GM23338 (cell line): ENCODE results near the gene PHF21A. TPM values are rescaled to one million over a fixed set of nuclear protein-coding genes. Genes with fewer than 3 reads are reported as not detected.

Experiments
- ATAC-seq: fragments of 200-7000 bp; cut with Tn5 transposase; 3 replicates; pipeline ENCODE4 v1.9.1; 2020
- DNase-seq: peaks from one replicate; pipeline ENCODE4 v3.0.0-alpha.2; 2015; ENCODE audit warnings: low spot score
- H2AFZ ChIP-seq: fragments of 200-600 bp; sonication (generic); 2 replicates; pipeline ENCODE4 v1.8.0; 2016; ENCODE audit warnings: antibody characterized with exemption, mild to moderate bottlenecking, moderate library complexity
- H3F3A ChIP-seq: fragments of 200-600 bp; sonication (generic); replicated peaks from 2 replicates; pipeline ENCODE4 v1.8.0; 2017; ENCODE audit warnings: antibody characterized with exemption, mixed run types, low read depth
- H3K27ac ChIP-seq: fragments of 200-600 bp; sonication (generic); 2 replicates; pipeline ENCODE4 v1.6.1; 2016; ENCODE audit warnings: low read depth
- H3K27me3 ChIP-seq: fragments of 200-600 bp; sonication (generic); 2 replicates; pipeline ENCODE4 v1.8.0; 2016; ENCODE audit warnings: mild to moderate bottlenecking, mixed run types, moderate library complexity; ENCODE audit not compliant: insufficient read depth
- H3K36me3 ChIP-seq: fragments of 200-600 bp; sonication (generic); 2 replicates; pipeline ENCODE4 v1.8.0; 2016; ENCODE audit warnings: mild to moderate bottlenecking; ENCODE audit not compliant: insufficient read depth
- H3K4me1 ChIP-seq: fragments of 200-600 bp; sonication (generic); 2 replicates; pipeline ENCODE4 v1.8.0; 2016; ENCODE audit warnings: mild to moderate bottlenecking, moderate library complexity; ENCODE audit not compliant: insufficient read depth
- H3K4me2 ChIP-seq: fragments of 200-600 bp; sonication (generic); 2 replicates; pipeline ENCODE4 v1.7.1; 2017; ENCODE audit warnings: mixed run types
- H3K4me3 ChIP-seq: fragments of 200-600 bp; sonication (generic); 2 replicates; pipeline ENCODE4 v1.6.1; 2016; ENCODE audit warnings: mixed run types
- H3K79me2 ChIP-seq: fragments of 200-600 bp; sonication (generic); replicated peaks from 2 replicates; pipeline ENCODE4 v1.8.0; 2017; ENCODE audit warnings: mild to moderate bottlenecking; ENCODE audit not compliant: insufficient read depth
- H3K9me2 ChIP-seq: fragments of 200-600 bp; sonication (generic); 2 replicates; pipeline ENCODE4 v1.8.0; 2017; ENCODE audit not compliant: insufficient read depth
- H4K20me1 ChIP-seq: fragments of 200-600 bp; sonication (generic); replicated peaks from 2 replicates; pipeline ENCODE4 v1.8.0; 2017; ENCODE audit warnings: mild to moderate bottlenecking; ENCODE audit not compliant: insufficient read depth
- H3K27ac Mint-ChIP-seq: 2 replicates; pipeline ENCODE4 v1.8.0; 2020; ENCODE audit warnings: inconsistent platforms, mild to moderate bottlenecking, moderate library complexity, mixed read lengths
- H3K27me3 Mint-ChIP-seq: 3 replicates; pipeline ENCODE4 v1.8.0; 2022; ENCODE audit warnings: low read depth, mild to moderate bottlenecking, moderate library complexity, mixed read lengths, inconsistent platforms; ENCODE audit not compliant: insufficient read depth, poor library complexity
- H3K36me3 Mint-ChIP-seq: 3 replicates; pipeline ENCODE4 v1.8.0; 2021; ENCODE audit warnings: low read depth, mild to moderate bottlenecking, inconsistent platforms, moderate library complexity, mixed read lengths
- H3K4me1 Mint-ChIP-seq: 3 replicates; pipeline ENCODE4 v1.8.0; 2020; ENCODE audit warnings: mild to moderate bottlenecking, inconsistent platforms, mixed read lengths
- H3K4me3 Mint-ChIP-seq: 3 replicates; pipeline ENCODE4 v1.8.0; 2021; ENCODE audit warnings: moderate library complexity, mild to moderate bottlenecking, inconsistent platforms, mixed read lengths
- H3K9me3 Mint-ChIP-seq: 3 replicates; pipeline ENCODE4 v1.8.0; 2020; ENCODE audit warnings: moderate library complexity, mild to moderate bottlenecking, inconsistent platforms, mixed read lengths
- CREB1 ChIP-seq: fragments of 250-450 bp; sonication (Bioruptor Pico); IDR thresholded peaks from 2 replicates; pipeline ENCODE4 v1.5.0; 2020; ENCODE audit warnings: low read depth, mild to moderate bottlenecking, moderate library complexity
- EZH2 ChIP-seq: fragments of 200-600 bp; sonication (generic); IDR thresholded peaks from one replicate; pipeline ENCODE4 v1.8.0; 2017; ENCODE audit warnings: antibody characterized with exemption, mild to moderate bottlenecking, low read depth; ENCODE audit not compliant: unreplicated experiment
- NANOG ChIP-seq: IDR thresholded peaks from 2 replicates; pipeline ENCODE4 v1.6.1; 2016; ENCODE audit warnings: antibody characterized with exemption, borderline replicate concordance
- POLR2AphosphoS5 ChIP-seq: IDR thresholded peaks from 2 replicates; pipeline ENCODE4 v1.6.1; 2016; ENCODE audit warnings: antibody characterized with exemption, low read depth
- REST ChIP-seq: IDR thresholded peaks from one replicate; pipeline ENCODE4 v1.6.1; 2018; ENCODE audit warnings: antibody characterized with exemption; ENCODE audit not compliant: unreplicated experiment
- ZNF114 ChIP-seq: fragments of 250-450 bp; sonication (Bioruptor Pico); IDR thresholded peaks from 2 replicates; pipeline ENCODE4 v1.5.0; 2020; ENCODE audit warnings: mild to moderate bottlenecking, moderate library complexity
- ZNF331 ChIP-seq: fragments of 250-450 bp; sonication (Bioruptor Pico); IDR thresholded peaks from 2 replicates; pipeline ENCODE4 v1.5.0; 2020; ENCODE audit warnings: low read depth, mild to moderate bottlenecking, moderate library complexity
- polyA plus RNA-seq: library from polyadenylated mRNA; unstranded; fragments of >200 nt; fragmentation: Nextera tagmentation; extraction: Ambion mirVana; gene quantifications from 2 replicates; pipeline ENCODE4 v1.2.1, GENCODE V29; 2016
- total RNA-seq: library from RNA; depleted of rRNA; stranded (reverse); fragments of >200 nt; shearing (Covaris generic); gene quantifications from 2 replicates; pipeline ENCODE4 v1.2.3, GENCODE V29; 2014

PHF21A gene
- total and polyA plus RNA-seq, 2 experiments from 2014 or later: 21.7 to 23.6 TPM

- peaks cover 33% of the 10 kb centered on the region for H3K4me1 Mint-ChIP-seq
- Histone ChIP-seq H3F3A (peaks cover 22% of the 10 kb centered on the region), H4K20me1 (peaks cover 6% of the 10 kb centered on the region; the same call in 1 of the 2 replicates), H2AFZ (peak overlapping the region; percentile 43; the same call in 1 of the 2 replicates), H3K4me2 (peak overlapping the region; percentile 97), H3K4me3 (peak overlapping the region; percentile 91), H3K9me2 (no peaks in the 10 kb centered on the region), H3K27ac (peak overlapping the region; percentile 97), H3K36me3 (no peaks in the 10 kb centered on the region), H3K4me1 (peaks cover 38% of the 10 kb centered on the region), H3K27me3 (peaks cover 9% of the 10 kb centered on the region; the same call in 1 of the 2 replicates), H3K79me2 (peaks cover 23% of the 10 kb centered on the region)
- ATAC-seq (peak; percentile 60), DNase-seq (peak; percentile 98)
- H3K36me3 Mint-ChIP-seq: peaks cover 25% of the 10 kb centered on the region
- no peaks in the 10 kb centered on the region; the same call in 2 of the 3 replicates for H3K9me3 Mint-ChIP-seq
- peak overlapping the region; percentile 95 for H3K27ac Mint-ChIP-seq
- H3K27me3 Mint-ChIP-seq: peaks cover 33% of the 10 kb centered on the region
- peak; percentile 54 for TF ChIP-seq CREB1 (CRISPR knock-in tag)
- TF ChIP-seq REST: peak; percentile 15
- no peak for TF ChIP-seq EZH2
- TF ChIP-seq POLR2AphosphoS5: peak; percentile 60
- H3K4me3 Mint-ChIP-seq: peak overlapping the region; percentile 74
These were observed 199.5 kb downstream of the PHF21A start for GRCh38 chr11:45921561-45922424.

GRCh38 chr11:45920531-45921477 is 200.4 kb downstream of the PHF21A start:
- no peaks in the 10 kb centered on the region for H3K9me2 ChIP-seq
- H3K4me2 ChIP-seq: peak overlapping the region; percentile 97
- H3K36me3 ChIP-seq: no peaks in the 10 kb centered on the region
- H3K4me1 ChIP-seq: peaks cover 39% of the 10 kb centered on the region
- Mint-ChIP-seq H3K27me3 (peaks cover 33% of the 10 kb centered on the region), H3K27ac (peak overlapping the region; percentile 95), H3K9me3 (no peaks in the 10 kb centered on the region; the same call in 2 of the 3 replicates), H3K4me1 (peaks cover 34% of the 10 kb centered on the region), H3K4me3 (peak overlapping the region; percentile 74), H3K36me3 (peaks cover 16% of the 10 kb centered on the region)
- H2AFZ ChIP-seq: no peak overlapping the region
- peaks cover 27% of the 10 kb centered on the region for H3K79me2 ChIP-seq
- peaks cover 6% of the 10 kb centered on the region for H4K20me1 ChIP-seq
- peak overlapping the region; percentile 97 for H3K27ac ChIP-seq
- H3F3A ChIP-seq: peaks cover 23% of the 10 kb centered on the region
- no peak for DNase-seq
- peak overlapping the region; percentile 91 for H3K4me3 ChIP-seq
- ATAC-seq: no peak
- H3K27me3 ChIP-seq: peaks cover 9% of the 10 kb centered on the region; the same call in 1 of the 2 replicates
- TF ChIP-seq REST (no peak), CREB1 (CRISPR knock-in tag) (no peak), ZNF114 (CRISPR knock-in tag) (no peak), NANOG (no peak), ZNF331 (CRISPR knock-in tag) (no peak)
